Anterior cingulate cortex (tissue), 58 donors: ENCODE data around the gene TBC1D22B.
"Not testable (repeated sequence)": the region's sequence is repeated elsewhere in the genome, so short reads cannot be mapped to it uniquely, and the experiment has no call there.

ENCODE experiments used
- DNase-seq, 58 donors: peaks; one replicate each; lab custom pipeline; 2025; lab: John Stamatoyannopoulos, UW

TBC1D22B gene

DNA sequence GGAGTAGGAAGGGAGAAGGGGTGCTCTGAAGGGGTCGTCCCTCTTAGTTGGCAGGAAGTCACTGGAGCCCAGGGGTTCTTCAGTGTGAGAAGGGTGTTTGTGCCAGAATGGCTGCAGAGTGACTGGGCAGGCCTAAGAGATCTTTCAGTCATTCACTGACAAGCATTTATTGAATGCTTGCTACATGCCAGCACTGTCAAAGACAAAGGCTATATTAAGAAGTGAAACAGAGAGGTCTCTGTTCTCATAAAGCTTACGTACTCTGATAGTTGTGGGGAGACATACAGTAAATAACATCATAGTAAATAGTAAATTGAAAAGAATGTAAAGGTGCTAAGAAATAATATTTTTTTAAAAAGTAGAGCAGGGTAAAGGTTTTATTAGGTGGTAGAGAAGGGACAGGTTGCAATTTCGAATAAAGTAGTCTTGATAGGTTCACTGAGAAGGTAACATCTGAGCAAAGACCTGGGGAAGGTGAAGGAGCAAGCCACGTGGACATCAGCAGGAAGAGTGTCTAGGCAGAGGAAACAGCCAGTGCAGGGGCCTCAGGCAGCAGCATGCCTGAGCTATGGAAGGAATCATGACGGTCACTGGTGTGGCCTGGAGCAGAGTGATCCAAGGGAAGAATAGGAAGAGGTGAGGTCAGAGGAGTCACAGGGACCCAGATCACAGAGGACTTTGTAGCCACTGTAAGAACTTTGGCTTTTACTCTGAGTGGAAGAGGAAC lies 59.9 kb downstream of the TBC1D22B start:
- no peak for DNase-seq

DNA sequence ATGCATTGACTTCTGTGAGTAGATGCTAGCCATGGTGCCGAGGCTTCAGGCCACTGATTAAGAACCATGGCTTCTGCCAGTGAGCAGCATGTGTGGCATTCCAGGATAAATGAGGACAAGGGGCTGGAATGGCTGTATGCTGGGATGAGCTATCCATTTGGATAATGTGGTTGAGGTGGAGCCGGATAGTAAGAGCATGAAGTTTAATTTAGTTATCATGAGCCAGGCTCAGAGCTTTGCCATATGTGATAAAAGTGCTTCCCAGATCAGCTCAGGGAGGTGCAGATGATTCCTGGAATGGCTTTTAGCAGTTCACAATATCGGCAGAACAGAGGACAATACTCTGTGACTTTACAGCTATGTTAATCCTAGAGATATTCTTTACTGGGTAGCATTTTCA lies 61.6 kb downstream of the TBC1D22B start:
- no peak for DNase-seq

DNA sequence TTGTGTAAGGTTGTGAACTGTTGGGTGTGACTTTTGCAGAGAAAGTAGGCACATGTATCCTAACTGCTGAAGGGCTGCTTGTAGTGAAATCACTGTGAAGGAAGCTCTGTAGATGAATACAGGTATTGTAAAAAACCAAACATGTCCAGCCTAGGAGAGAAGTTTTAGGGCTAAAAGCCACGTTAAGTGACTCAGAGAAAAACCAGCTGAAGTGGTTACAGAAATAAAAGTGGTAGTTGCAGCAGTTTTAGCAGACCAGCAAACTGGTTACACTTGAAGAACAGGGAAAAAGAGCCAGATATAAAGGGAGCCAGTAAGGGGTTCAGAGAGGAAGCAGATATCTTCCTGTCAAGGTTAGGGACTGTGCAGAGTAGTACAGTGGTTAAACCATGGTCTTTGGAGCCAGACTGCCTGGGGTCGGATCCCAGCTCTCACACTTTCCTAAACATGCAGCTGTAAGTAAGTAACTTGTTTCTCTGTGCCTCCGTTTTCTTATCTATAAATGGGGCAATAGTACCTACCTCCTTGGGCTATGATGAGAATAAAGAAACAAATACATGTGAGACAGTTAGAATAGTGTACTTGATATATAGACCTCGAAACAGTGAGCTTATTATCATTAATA lies 62.4 kb downstream of the TBC1D22B start:
- DNase-seq = no peak

DNA sequence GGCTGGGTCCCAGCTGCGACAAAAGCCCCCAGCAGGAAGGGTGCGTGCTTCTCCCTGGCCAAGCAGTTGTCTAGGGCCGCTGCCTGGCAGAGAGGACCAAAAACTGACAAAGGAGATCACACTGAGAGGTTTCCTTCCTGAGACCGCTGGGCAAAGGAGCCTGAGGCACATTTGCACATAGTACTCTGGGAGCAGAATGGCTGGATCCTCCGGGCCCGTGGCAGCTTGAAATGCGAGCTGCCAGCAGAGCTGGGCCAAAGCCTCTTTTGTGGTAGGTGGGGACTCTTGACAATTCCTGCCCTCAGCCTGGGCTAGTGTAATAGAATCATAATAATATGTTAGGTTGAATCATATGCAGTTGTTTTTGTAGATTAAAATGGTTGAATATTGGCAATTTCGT lies 63.1 kb downstream of the TBC1D22B start:
- peak in 1 of 58 donors; percentile 16 for DNase-seq

DNA sequence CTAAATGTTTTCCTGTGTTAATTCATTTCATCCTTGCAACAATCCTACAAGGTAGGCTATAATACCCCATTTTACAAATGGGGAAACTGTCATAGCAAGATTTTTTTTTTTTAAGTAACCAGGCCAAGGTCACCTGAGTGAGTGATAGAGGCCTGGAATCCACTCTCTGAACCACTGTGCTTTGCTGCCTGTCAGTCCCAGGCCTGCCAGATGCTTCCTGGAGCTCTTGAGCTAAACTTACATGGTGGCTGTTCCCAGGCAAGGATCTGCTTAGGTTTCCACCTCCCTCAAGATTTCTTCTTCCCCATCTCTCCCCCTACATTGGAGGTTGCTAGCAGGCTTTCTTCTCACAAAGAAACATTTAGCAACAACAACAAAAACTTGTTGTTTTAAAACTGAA lies 63.5 kb downstream of the TBC1D22B start:
- DNase-seq = no peak

DNA sequence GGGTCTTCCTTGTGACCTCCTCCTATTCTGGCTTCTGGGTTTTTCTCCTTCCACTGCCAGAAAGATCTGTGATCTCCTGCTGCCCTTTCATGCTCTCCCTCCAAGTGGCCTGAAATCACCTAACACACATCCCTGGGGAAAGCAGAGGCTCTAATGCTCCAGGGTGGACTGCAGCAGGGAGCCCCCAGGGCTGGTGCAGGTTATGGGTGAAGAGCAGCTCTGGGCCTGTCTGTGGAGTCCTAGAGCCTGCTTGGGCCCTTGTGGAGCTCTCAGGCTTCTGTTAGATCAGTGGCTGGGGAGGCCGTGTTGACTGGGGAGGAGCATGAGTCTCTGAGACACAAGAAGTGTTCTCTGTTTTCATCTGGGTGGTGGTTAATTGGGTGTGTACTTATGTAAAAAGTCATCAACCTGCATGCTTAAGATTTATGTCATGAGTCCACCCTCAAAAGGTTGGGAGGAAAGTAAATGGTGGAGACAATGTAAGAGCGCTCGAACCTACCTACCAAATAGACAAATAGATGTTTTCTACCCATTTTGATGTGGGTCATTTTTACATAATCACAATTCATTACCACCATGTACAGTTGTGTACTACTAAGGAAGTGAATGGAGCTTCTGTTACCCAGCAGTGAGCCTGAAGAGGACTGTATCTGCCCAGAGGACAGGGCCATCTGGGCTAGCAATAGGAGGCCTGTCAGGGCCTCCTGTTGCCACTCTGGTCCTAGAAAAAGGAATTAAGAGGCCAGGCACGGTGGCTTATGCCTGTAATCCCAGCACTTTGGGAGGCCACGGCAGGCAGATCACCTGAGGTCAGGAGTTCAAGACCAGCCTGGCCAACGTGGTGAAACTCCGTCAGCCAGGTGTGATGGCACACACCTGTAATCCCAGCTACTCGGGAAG lies 64.2 kb downstream of the TBC1D22B start:
- DNase-seq = no peak

DNA sequence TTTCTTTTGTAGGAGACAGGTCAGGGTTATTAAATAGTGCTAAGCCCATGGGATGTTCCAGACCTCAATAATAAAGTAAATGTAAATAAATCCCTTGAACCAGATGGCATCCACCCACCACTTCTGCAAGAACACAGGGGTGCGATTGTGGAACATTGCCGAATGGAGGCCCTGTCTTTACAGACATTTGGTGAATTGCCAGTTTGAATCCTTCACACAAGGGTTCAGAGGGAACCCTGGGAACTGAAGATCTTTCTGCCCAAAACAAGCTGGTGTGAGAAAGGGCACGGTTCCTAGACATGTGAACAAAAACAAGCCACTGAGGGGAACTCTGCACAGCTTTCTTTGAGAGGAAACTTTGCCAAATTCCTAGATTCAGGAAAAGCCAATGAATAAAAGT lies 66.0 kb downstream of the TBC1D22B start:
- DNase-seq = peak in 5 of 58 donors; percentile 8 to 34 (median 16)

DNA sequence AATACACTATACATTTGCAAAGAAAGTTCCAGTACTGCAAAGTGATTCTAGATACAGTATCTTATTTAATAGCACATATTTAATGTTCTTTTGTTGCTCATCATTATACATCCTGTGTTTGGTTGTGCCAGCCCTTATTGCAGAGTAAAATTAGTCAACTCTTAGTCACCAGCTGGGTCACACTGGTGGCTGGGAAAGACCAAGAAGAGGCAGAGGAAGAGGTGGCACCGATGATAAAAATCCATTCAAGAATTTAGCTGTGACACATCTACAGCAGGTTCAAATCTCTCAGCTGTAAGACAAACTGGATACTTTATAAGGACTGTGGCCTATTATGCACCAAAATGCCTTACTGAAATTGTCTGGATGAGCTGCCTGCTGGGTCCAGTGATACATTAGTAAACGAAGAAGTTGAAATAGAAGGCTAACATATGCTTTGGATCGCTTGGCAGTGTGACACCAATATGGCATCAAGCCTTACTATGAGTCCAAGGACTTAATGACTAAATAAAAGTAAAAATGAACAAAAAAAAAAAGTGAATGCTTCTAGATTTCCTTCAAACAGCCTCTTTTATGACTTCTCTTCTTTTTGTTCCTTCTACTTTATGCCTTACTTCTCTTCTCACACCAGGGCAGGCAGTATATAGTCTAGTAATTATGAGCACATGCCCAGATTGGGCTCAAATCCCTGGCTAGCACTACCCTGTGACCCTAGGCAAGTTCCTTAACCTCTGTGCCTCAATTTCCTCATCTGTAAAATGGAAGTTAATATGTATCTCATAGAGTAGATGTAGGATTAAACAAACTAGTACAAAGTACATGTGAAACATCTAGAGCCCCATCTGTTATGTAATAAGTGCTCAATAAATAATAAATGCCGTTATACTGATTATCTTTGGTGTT lies 66.8 kb downstream of the TBC1D22B start:
- DNase-seq = no peak

DNA sequence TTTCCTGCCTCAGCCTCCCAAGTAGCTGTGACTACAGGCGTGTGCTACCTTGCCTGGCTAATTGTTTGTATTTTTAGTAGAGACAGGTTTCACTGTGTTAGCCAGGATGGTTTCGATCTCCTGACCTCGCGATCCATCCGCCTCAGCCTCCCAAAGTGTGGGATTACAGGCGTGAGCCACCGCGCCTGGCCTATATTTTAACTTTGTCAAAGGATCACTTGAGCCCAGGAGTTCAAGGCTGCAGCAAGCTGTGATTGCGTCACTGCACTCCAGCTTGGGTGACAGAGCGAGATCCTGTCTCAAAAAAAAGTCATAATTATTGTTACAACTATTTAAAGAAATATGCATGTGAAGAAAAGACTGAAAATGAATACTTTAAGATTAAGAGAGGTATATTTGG lies 72.8 kb downstream of the TBC1D22B start:
- not testable (repeated sequence) for DNase-seq

DNA sequence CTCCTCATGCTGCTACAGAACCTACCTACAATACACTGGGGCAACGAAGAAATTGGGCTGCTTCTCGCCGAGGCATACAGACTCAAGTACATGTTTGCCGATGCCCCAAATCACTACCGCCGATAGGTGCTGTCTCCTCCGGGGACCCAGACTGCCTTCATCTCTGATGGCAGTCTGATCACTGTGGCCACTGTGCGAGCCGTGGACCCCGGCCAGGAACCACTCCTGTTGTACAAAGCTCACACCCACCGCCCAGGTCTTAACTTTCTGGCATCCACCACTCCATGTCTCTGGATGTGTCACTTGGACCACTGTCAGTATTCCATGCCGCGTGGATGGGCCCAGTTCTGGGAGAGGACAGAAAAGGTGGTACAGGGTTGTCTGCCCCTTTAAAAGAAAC lies 73.5 kb downstream of the TBC1D22B start:
- DNase-seq = no peak

DNA sequence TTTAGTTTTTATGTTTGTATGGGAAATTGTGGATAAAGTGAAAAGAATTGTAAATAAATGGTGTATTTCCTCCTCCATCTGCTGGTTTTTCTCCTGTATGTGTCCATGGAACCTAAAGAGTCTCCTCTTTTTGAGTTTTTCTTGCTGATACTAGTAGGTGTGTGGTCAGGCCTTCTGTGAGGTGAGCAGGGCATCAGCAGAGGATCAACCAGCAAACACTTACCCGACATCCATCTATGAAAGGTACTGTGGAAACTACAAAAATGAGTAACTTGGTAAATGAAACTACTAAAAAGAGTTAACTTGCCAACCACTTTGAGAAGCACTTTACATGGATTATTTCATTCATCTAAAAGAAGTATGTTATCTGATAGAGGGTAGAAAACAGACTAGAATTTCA lies 75.3 kb downstream of the TBC1D22B start:
- no peak for DNase-seq

DNA sequence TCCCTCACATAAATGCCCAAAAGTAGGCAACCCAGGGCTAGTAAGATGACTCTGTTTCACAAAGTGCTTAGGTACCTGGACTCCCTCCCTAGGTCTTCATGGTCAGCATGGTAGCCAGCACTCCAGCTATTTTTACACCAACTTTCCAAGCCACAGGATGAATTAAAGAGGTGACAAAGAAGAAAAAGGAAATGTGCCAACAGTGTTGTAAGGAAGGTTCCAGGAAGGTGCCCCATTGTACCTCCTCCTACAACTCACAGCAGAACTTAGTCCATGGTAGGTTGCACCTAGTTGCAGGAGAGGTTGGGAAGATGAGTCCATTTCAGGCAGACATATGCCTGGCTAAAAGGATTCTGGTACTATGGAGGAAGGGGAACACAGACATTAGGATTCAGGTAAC lies 76.5 kb downstream of the TBC1D22B start:
- no peak for DNase-seq

DNA sequence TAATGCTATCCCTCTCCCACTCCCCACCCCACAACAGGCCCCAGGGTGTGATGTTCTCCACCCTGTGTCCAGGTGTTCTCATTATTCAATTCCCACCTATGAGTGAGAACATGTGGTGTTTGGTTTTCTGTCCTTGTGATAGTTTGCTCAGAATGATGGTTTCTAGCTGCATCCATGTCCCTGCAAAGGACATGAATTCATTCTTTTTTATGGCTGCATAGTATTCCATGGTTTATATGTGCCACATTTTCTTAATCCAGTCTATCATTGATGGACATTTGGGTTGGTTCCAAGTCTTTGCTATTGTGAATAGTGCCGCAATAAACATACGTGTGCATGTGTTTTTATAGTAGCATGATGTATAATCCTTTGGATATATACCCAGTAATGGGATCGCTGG lies 80.7 kb downstream of the TBC1D22B start:
- not testable (repeated sequence) for DNase-seq

DNA sequence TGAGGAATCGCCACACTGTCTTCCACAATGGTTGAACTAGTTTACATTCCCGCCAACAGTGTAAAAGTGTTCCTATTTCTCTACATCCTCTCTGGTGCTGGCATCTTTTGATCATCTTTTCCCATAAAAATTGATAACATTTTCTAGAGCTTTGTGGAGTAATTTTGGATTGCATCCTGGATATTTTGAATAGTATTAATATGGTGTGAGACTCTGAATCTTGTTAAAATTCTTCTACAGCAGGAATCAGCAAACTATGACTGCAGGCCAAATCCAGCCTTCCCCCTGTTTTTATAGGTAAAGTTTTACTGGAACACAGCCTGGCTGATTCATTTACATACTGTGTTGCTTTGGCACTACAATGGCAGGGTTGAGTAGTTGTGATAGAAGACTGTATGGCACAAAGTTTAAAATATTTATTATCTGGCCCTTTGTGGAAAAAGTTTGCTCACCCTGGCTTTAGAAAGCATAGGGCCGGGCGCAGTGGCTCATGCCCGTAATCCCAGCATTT lies 81.2 kb downstream of the TBC1D22B start:
- no peak for DNase-seq

DNA sequence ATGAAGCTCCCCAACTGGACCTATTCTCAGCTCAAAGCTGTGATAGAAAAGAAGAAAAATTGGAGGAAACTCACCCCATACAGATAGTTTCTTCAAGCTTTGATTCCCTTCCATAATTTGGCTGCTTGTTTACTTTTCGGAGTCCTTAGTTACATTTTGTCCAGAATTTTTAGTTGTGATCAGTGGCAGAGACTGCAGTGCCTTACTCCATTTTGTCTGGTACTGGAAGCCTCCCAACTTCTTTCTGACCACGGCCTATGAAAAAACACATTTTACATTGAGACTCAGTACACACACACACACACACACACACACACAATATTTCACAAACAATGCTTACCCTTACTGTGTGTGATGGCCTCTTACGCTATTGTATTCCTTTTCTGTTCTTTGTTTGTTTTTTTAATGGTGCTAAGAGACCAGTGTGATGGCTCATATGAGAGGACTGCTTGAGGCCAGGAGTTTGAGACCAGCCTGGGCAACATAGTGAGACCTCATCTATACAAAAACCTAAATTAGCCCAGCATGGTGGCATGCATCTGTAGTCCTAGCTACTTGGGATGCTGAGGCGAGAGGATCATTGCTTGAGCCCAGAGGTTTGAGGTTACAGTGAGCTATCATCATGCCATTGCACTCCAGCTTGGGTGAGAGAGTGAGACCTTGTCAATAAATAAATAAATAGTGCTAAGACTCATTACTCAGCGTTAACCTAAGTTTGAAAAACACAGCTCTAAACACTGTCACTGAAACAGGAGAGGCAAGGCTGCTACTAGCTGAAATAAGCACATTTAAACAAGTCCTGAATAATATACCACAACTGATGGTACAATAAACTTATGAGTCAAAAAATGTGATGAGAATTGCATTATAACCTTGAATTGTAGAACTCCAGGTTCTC lies 82.4 kb downstream of the TBC1D22B start:
- DNase-seq = no peak

DNA sequence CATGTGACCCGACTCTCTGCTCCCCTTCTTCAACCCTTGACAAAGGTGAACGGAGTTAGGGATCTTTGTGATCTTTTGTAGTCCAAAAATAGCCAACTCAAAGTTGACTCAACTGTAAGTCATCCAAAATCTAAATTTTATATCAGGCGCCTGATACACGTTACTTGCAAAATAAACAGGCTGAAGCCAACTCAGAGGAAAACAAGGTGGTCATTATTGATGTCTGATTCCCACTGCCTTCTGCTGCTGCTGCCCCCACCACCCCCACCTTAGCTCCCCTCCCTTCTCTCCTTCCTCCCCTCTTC lies 83.0 kb downstream of the TBC1D22B start:
- DNase-seq = no peak

DNA sequence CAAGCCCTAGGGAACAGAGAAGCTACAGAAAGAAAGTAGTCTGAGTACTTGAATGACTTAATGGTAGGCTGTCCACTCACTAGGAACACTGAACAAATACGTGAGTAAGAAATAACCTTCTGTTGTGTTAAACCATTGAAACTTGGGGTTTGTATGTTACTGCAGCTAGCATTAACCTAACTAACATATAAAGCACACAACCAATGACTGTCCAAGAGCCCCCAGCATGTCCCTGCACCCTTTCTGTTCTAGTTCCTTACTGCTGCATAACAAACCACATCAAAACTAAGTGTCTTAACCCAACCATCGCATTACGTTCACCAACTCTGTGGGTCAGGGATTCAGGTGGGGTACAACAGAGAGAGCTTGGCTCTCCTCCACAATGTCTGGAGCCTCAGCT lies 85.7 kb downstream of the TBC1D22B start:
- DNase-seq = no peak

DNA sequence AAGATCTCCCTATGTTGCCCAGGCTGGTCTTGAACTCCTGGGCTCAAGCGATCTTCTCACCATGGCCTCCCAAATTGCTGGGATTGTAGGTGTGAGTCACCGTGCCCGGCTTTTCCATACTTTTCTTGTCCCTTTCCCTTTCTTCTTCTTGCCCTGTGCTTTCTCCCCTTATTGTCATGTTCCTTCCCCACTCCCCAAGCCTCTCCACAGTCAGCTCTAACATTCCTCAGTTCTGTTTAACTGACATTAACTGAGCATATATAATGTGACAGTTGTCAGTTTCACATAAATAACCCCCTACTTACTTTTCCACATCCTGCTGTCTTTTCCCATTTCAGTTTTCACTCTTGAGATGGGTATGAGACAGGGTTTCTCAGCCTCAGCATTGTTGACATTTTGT lies 86.7 kb downstream of the TBC1D22B start:
- no peak for DNase-seq

DNA sequence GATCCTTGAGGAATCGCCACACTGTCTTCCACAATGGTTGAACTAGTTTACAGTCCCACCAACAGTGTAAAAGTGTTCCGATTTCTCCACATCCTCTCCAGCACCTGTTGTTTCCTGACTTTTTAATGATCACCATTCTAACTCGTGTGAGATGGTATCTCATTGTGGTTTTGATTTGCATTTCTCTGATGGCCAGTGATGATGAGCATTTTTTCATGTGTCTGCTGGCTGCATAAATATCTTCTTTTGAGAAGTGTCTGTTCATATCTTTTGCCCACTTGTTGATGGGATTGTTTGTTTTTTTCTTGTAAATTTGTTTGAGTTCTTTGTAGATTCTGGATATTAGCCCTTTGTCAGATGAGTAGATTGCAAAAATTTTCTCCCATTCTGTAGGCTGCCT lies 88.2 kb downstream of the TBC1D22B start:
- not testable (repeated sequence) for DNase-seq
